CD14-positive monocyte (primary cell): ENCODE results near the gene MCHR2. TPM values are rescaled to one million over a fixed set of nuclear protein-coding genes. Genes with fewer than 3 reads are reported as not detected.

ENCODE experiments used
- DNase-seq, 3 donors: peaks; one replicate each; pipeline ENCODE4 v3.0.0-alpha.2; 2011 to 2022
- H2AFZ ChIP-seq: 2 replicates; pipeline ENCODE4 v1.6.0; 2012; ENCODE audit warnings: mild to moderate bottlenecking, low read depth, low read length, inconsistent platforms; ENCODE audit not compliant: insufficient read depth, poor library complexity, severe bottlenecking
- H3K27ac ChIP-seq, 2 donors: 1 replicate in 1 of 2; 2 replicates in 1 of 2; pipeline ENCODE4 v1.5.1; 2012 to 2013; ENCODE audit warnings: low read length in 2 of 2, control low read depth in 1 of 2, inconsistent platforms in 1 of 2, low read depth in 1 of 2, mild to moderate bottlenecking in 1 of 2
- H3K27me3 ChIP-seq, 2 donors: one replicate each; pipeline versions ENCODE4 v1.6.0 to v1.6.1; 2011 to 2013; ENCODE audit warnings: low read length in 2 of 2; ENCODE audit not compliant: control insufficient read depth in 2 of 2, insufficient read depth in 2 of 2
- H3K36me3 ChIP-seq, 2 donors: replicated peaks in 1 of 2; 1 replicate in 1 of 2; 2 replicates in 1 of 2; pipeline versions ENCODE4 v1.5.1 to v1.6.1; 2012 to 2013; ENCODE audit warnings: low read length in 2 of 2, control low read depth in 1 of 2, inconsistent platforms in 1 of 2, mild to moderate bottlenecking in 1 of 2; ENCODE audit not compliant: insufficient read depth in 2 of 2, control insufficient read depth in 1 of 2
- H3K4me1 ChIP-seq, 2 donors: 1 replicate in 1 of 2; 2 replicates in 1 of 2; pipeline versions ENCODE4 v1.5.1 to v1.6.1; 2012 to 2013; ENCODE audit warnings: low read length in 2 of 2, control low read depth in 1 of 2, inconsistent platforms in 1 of 2, mild to moderate bottlenecking in 1 of 2, moderate library complexity in 1 of 2; ENCODE audit not compliant: insufficient read depth in 2 of 2, control insufficient read depth in 1 of 2
- H3K4me2 ChIP-seq: replicated peaks from 2 replicates; pipeline ENCODE3; 2012; ENCODE audit warnings: low read length, moderate library complexity, mild to moderate bottlenecking; ENCODE audit not compliant: poor library complexity, severe bottlenecking; ENCODE audit errors: extremely low read depth
- H3K4me3 ChIP-seq, 3 experiments: fragments of 200-600 bp in 1 of 3; sonication (generic) in 1 of 3; replicated peaks in 1 of 3; 1 replicate in 2 of 3; 2 replicates in 1 of 3; pipeline ENCODE4 v1.5.1; 2011 to 2013; ENCODE audit warnings: low read length in 3 of 3, mild to moderate bottlenecking in 3 of 3, control low read depth in 2 of 3, low read depth in 2 of 3, inconsistent platforms in 1 of 3, moderate library complexity in 1 of 3
- H3K79me2 ChIP-seq: 2 replicates; pipeline ENCODE4 v1.6.0; 2012; ENCODE audit warnings: mild to moderate bottlenecking, control low read depth, inconsistent platforms, low read length, moderate library complexity; ENCODE audit not compliant: insufficient read depth
- H3K9ac ChIP-seq: 2 replicates; pipeline ENCODE4 v1.6.0; 2017; ENCODE audit warnings: low read length, mild to moderate bottlenecking; ENCODE audit not compliant: insufficient read depth, poor library complexity, severe bottlenecking
- H3K9me3 ChIP-seq, 2 donors: replicated peaks in 1 of 2; 1 replicate in 1 of 2; 2 replicates in 1 of 2; pipeline versions ENCODE4 v1.5.1 to v1.6.1; 2012 to 2013; ENCODE audit warnings: low read length in 2 of 2, control low read depth in 1 of 2; ENCODE audit not compliant: control insufficient read depth in 1 of 2, insufficient read depth in 1 of 2
- H4K20me1 ChIP-seq: 2 replicates; pipeline ENCODE4 v1.6.0; 2012; ENCODE audit warnings: mild to moderate bottlenecking, low read length, control low read depth, moderate library complexity; ENCODE audit not compliant: insufficient read depth
- H3K27ac Mint-ChIP-seq, 7 donors: one replicate each; pipeline ENCODE4 v1.8.0; 2020; ENCODE audit warnings: mild to moderate bottlenecking in 7 of 7, mixed read lengths in 7 of 7, moderate library complexity in 6 of 7, inconsistent platforms in 2 of 7
- H3K27me3 Mint-ChIP-seq, 3 donors: one replicate each; pipeline ENCODE4 v1.8.0; 2021 to 2022; ENCODE audit warnings: low read depth in 3 of 3, mild to moderate bottlenecking in 3 of 3, mixed read lengths in 3 of 3, moderate library complexity in 3 of 3, inconsistent platforms in 1 of 3
- H3K36me3 Mint-ChIP-seq, 2 donors: one replicate each; pipeline ENCODE4 v1.8.0; 2020; ENCODE audit warnings: mixed read lengths in 2 of 2, inconsistent platforms in 1 of 2, mild to moderate bottlenecking in 1 of 2
- H3K4me1 Mint-ChIP-seq: one replicate; pipeline ENCODE4 v1.8.0; 2020; ENCODE audit warnings: mild to moderate bottlenecking, mixed read lengths
- H3K4me3 Mint-ChIP-seq, 2 donors: one replicate each; pipeline ENCODE4 v1.8.0; 2020; ENCODE audit warnings: mild to moderate bottlenecking in 2 of 2, mixed read lengths in 2 of 2, moderate library complexity in 1 of 2
- H3K9me3 Mint-ChIP-seq, 7 donors: one replicate each; pipeline ENCODE4 v1.8.0; 2020 to 2022; ENCODE audit warnings: mixed read lengths in 7 of 7, mild to moderate bottlenecking in 6 of 7, moderate library complexity in 6 of 7, inconsistent platforms in 2 of 7
- CTCF ChIP-seq: fragments of 200-600 bp; IDR thresholded peaks from one replicate; pipeline ENCODE4 v1.8.0; 2022; ENCODE audit warnings: antibody characterized with exemption, mild to moderate bottlenecking
- WGBS: methylation state at CpG from one replicate; pipeline ENCODE4 v1.1.5; 2013; ENCODE audit warnings: missing lambda C conversion rate; ENCODE audit not compliant: insufficient coverage; 5-methylcytosine and 5-hydroxymethylcytosine counted together
- intact Hi-C, 2 donors: fragments of 100-400 bp; cut with micrococcal nuclease; formaldehyde crosslinking; loops; one replicate each; pipeline versions ENCODE4 v1.15.0 to v1.15.1; 2023
- polyA plus RNA-seq, 3 donors: library from polyadenylated mRNA; depleted of rRNA in 1 of 3; unstranded in 2 of 3; stranded (reverse) in 1 of 3; fragments of 300-500 nt in 2 of 3; fragments of >200 nt in 1 of 3; fragmentation: Illumina TruSeq in 2 of 3; gene quantifications; 1 replicate in 2 of 3; 2 replicates in 1 of 3; pipeline ENCODE4 v1.2.3, GENCODE V29; 2012 to 2021

Gene MCHR2
- polyA plus RNA-seq, 3 donors = not detected

- no peak overlapping the region for H3K4me3 Mint-ChIP-seq
- no peaks in the 10 kb centered on the region for H3K36me3 Mint-ChIP-seq
- TF ChIP-seq CTCF = no peak
- H2AFZ ChIP-seq = no peak overlapping the region
- peaks cover 13% of the 10 kb centered on the region for H3K4me1 Mint-ChIP-seq
- intact Hi-C loops = no loop called here
- no peaks in the 10 kb centered on the region for H3K27me3 ChIP-seq
- peaks cover 7 to 9% of the 10 kb centered on the region in 2 donors for H3K4me1 ChIP-seq
- peaks cover 0 to 3% (median 0%) of the 10 kb centered on the region in 7 donors for H3K9me3 Mint-ChIP-seq
- H3K27me3 Mint-ChIP-seq = peaks cover 1 to 11% (median 7%) of the 10 kb centered on the region in 3 donors
- H3K79me2 ChIP-seq = no peaks in the 10 kb centered on the region
- no peak overlapping the region for H3K9ac ChIP-seq
- H4K20me1 ChIP-seq = no peaks in the 10 kb centered on the region
- no peak for DNase-seq
- H3K27ac Mint-ChIP-seq = no peak overlapping the region
- no peaks in the 10 kb centered on the region for H3K36me3 ChIP-seq
- H3K4me2 ChIP-seq = no peak overlapping the region
- no CpG with 5 or more reads among the region's 4 CpGs for WGBS
- no peak overlapping the region for H3K27ac ChIP-seq
- no peaks in the 10 kb centered on the region for H3K9me3 ChIP-seq
- H3K4me3 ChIP-seq = no peak overlapping the region
Observed at GRCh38 chr6:99912657-99913056, 81.4 kb downstream of the MCHR2 start.

GRCh38 chr6:99905209-99906106 lies 88.6 kb downstream of the MCHR2 start:
- H3K36me3 ChIP-seq = no peaks in the 10 kb centered on the region
- no peak overlapping the region for H2AFZ ChIP-seq
- H3K4me3 ChIP-seq = no peak overlapping the region
- no peak for DNase-seq
- peak; percentile 27 for TF ChIP-seq CTCF
- no peaks in the 10 kb centered on the region for H3K4me1 ChIP-seq
- no peaks in the 10 kb centered on the region for H3K9me3 ChIP-seq
- H3K9ac ChIP-seq = no peak overlapping the region
- H3K27me3 ChIP-seq = no peaks in the 10 kb centered on the region
- intact Hi-C loops = no loop called here
- WGBS = no CpG with 5 or more reads among the region's 4 CpGs
- Mint-ChIP-seq H3K4me3 (no peak overlapping the region), H3K36me3 (no peaks in the 10 kb centered on the region), H3K27me3 (peaks cover 3 to 12% (median 12%) of the 10 kb centered on the region in 3 donors), H3K27ac (no peak overlapping the region), H3K9me3 (no peaks in the 10 kb centered on the region), H3K4me1 (no peaks in the 10 kb centered on the region)
- no peaks in the 10 kb centered on the region for H3K79me2 ChIP-seq
- H4K20me1 ChIP-seq = no peaks in the 10 kb centered on the region
- no peak overlapping the region for H3K4me2 ChIP-seq
- H3K27ac ChIP-seq = no peak overlapping the region
